ENCODE results near the gene EGLN1. TPM values are rescaled to one million over a fixed set of nuclear protein-coding genes. Genes with fewer than 3 reads are reported as not detected.
"Not testable (repeated sequence)": the region's sequence is repeated elsewhere in the genome, so short reads cannot be mapped to it uniquely, and the experiment has no call there.

Gene EGLN1
- polyA plus RNA-seq (2013, experiment 1 of 2; ENCODE audit: insufficient read length) = 46.4 TPM
- 52.1 TPM for polyA plus RNA-seq (2013, experiment 2 of 2; ENCODE audit: insufficient read length)

DNA sequence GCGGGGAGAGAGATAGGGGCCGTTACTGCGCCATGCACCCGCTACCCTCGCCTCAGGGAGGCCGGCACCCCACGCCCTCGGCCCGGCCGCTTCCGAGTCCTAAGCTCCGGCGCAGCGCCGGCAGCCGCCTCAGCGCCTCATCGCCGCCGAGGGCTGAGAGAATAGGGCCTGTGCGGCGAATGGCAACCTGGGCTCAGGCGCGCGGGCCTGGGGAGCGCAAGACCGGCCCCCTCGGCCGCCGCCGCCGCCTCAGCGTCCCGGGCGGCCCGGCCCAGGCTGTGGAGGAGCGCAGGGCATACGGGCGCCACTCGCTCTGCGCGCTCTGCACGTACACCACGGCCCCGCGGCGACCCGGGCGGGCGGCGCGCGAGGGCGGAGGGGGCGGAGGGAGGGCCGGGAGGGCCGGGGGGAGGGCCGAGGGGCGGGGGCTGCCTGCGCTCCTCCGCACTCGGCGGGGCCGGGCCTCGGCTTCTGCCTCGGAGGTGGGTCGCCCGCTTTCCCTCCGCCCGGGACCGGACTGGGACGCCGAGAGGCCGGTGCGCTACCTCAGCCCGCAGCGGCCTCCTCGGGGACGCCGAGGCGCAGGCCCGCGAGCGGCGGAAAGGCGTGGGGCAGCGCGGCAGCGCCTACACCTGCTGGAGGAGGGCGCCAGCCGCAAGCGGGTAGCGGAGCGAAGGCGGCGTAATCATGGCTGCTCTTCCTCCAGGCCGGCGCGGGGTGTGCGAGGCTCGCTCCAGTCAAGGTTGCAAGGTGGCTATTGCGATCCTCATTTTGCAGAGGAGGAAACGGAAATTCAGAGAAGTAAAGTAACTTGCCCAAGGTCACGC, at the start of gene EGLN1:
TSS of gene EGLN1 (minus strand) at position 317 of the 827 bp plus-strand sequence. CDS start 399 bp downstream, outside the sequence.
- peak; percentile 89 for DNase-seq

- not testable (repeated sequence) for DNase-seq
Measured at GRCh38 chr1:231471500-231471899, 49.4 kb upstream of the EGLN1 start.

DNA sequence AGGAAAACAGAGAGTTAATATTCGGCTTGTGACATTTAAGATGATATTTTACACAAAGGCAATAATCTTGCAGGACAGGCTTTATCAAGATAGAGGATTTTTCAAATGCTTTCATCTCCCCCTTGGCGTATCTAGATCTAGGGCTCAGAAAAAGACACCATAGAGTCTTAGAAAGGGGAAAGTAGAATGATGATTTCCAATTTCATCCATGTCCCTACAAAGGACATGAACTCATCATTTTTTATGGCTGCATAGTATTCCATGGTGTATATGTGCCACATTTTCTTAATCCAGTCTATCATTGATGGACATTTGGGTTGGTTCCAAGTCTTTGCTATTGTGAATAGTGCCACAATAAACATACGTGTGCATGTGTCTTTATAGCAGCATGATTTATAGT, 48.9 kb upstream of the EGLN1 start:
- DNase-seq = not testable (repeated sequence)

- DNase-seq = no peak
Measured at GRCh38 chr1:231467986-231468385, 45.9 kb upstream of the EGLN1 start.

GRCh38 chr1:231465051-231465450, 43.0 kb upstream of the EGLN1 start:
- no peak for DNase-seq

GRCh38 chr1:231463541-231463940, 41.5 kb upstream of the EGLN1 start:
- DNase-seq = no peak

DNA sequence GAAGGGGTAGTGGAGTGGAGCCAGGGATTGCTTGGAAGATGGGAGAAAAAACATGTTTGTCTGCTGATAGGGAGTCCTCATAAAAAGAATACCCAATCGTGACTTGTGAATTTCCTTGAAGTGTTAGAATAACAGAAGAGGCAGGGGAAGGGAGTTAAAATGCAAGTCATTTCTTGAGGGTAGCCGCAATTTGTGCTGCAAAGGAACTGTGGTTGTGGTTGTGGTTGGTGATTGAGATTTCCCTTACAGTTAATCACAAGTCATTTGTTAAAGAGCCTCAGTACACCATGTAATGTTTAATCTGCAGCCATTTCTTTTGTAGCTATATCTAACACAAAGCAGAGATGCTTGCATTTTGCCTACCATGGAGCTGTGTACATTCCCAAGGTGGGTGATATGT, 38.5 kb upstream of the EGLN1 start:
- peak; percentile 15 for DNase-seq

DNA sequence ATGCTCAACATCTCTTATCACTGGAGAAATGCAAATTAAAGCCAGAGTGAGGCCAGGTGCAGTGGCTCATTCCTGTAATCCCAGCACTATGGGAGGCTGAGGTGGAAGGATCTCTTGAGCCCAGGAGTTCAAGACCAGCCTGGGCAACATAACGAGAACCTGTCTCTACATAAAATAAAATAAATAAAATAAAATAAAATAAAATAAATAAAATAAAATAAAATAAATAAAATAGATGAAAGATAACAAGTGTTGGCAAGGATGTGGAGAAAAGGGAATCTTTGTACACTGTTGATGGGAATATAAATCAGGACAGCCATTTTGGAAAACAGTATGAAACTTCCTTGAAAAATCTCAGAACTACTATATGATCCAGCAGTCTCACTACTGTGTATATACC, 37.4 kb upstream of the EGLN1 start:
- DNase-seq = not testable (repeated sequence)

DNA sequence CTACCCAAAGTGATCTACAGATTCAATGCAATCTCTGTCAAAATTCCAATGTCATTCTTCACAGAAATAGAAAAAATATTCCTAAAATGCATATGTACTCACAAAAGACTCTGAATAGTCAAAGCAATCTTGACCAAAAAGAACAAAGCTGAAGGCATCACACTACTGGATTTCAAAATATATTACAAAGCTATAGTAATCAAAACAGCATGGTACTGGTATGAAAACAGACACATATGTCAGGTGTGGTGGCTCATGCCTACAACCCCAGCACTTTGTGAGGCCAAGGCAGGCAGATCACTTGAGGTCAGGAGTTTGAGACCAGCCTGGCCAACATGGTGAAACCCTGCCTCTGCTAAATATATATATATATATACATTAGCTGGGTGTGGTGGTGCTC, 35.9 kb upstream of the EGLN1 start:
- DNase-seq = not testable (repeated sequence)

DNA sequence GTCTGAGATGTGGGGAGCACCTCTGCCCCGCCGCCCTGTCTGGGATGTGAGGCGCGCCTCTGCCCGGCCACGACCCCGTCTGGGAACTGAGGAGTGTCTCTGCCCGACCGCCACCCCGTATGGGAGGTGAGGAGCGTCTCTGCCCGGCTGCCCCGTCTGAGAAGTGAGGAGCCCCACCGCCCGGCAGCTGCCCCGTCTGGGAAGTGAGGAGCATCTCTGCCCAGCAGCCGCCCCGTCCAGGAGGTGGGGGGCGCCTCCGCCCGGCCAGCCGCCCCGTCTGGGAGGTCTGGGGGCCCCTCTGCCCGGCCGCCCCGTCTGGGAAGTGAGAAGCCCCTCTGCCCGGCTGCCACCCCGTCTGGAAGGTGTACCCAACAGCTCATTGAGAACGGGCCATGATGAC, 32.0 kb upstream of the EGLN1 start:
- not testable (repeated sequence) for DNase-seq

DNA sequence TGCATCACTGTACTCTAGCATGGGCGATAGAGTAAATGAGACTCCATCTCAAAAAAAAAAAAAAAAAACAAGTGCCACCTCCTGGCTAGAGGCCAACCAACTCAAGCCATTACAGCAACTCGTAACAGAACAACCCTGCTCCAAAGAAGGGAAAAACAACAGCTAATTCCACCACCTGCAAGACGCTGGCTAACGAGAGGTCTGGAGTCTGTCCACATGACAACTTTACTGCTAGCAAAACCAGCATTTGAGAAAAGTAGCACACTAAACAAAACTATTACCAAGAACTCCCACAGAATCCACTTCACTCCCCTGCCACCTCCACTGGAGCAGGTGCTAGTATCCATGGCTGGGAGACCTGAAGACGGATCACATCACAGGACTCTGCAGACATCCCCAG, 24.1 kb upstream of the EGLN1 start:
- DNase-seq = no peak

- no peak for DNase-seq
Measured at GRCh38 chr1:231444059-231444458, 22.0 kb upstream of the EGLN1 start.

DNA sequence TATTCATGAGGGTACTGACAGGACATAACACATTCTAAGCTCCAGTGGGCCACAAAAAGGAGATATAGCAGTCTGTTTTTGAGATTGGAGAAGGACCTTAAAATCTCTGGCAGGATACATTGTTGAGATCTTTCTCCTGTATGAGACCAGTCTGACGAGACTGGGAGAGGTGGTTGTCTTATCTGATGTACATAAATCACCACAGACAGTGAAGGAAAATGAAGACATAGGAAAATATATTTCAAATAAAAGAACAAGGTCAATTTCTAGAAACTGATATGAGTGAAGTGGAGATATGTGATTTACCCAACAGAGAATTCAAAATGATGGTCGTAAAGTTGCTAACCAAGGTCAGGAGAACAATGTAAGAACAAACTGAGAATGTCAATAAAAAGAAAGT, 21.3 kb upstream of the EGLN1 start:
- DNase-seq = no peak

- peak; percentile 29 for DNase-seq
Measured at GRCh38 chr1:231442735-231443134, 20.6 kb upstream of the EGLN1 start.

- DNase-seq = no peak
Measured at GRCh38 chr1:231432996-231433395, 10.9 kb upstream of the EGLN1 start.

GRCh38 chr1:231431665-231432415, 9.8 kb upstream of the EGLN1 start:
- DNase-seq = no peak

- not testable (repeated sequence) for DNase-seq
Measured at GRCh38 chr1:231430678-231431352, 8.7 kb upstream of the EGLN1 start.

DNA sequence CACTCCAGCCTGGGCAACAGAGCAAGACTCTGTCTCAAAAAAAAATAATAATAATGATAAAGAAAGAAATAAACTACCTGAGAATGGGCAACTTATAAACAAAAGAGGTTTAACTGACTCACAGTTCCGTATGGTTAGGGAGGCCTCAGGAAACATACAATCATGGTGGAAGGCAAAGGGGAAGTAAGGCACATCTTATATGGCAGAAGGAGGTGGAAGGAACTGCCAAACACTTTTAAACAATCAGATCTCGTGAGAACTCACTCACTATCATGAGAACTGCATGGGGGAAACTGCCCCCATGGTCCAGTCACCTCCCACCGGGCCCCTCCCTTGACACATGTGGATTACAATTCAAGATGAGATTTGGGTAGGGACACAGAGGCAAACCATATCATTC, 6.3 kb upstream of the EGLN1 start:
- DNase-seq = no peak

GRCh38 chr1:231424950-231425805, 3.1 kb upstream of the EGLN1 start:
- no peak for DNase-seq

DNA sequence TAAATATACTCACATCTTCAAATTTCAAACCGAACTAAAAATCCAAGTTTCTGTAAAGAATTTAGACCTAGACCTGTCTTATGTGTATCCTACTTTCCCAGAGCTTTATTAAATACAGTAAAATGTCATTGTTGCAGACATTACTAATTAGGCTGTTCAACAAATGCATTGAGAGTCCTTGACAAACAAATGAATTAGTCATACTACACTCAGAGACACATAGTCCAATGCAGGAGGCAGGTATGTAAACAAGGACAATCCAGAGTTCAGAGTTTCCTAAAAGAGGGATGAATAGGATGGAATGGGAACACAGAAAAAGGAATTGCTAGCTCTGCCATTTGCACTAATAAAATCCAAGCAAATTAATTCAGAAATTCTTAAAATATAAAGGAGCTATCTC, 1.6 kb upstream of the EGLN1 start:
- no peak for DNase-seq

GRCh38 chr1:231422798-231423309, 767 bp upstream of the EGLN1 start:
- DNase-seq = no peak

- DNase-seq = peak; percentile 47
Measured at GRCh38 chr1:231421546-231421970, 529 bp downstream of the EGLN1 start.
